Liver (tissue), 9 donors: ENCODE results near the gene CCDC9B. TPM values are rescaled to one million over a fixed set of nuclear protein-coding genes. Genes with fewer than 3 reads are reported as not detected.

ENCODE experiments used
- DNase-seq: peaks from one replicate; pipeline ENCODE4 v3.0.0-alpha.2; 2017; ENCODE audit warnings: low spot score
- H3K27ac ChIP-seq, 2 donors: one replicate each; pipeline ENCODE4 v1.7.0; 2013; ENCODE audit warnings: inconsistent platforms in 2 of 2, low read length in 2 of 2, control low read depth in 1 of 2, low read depth in 1 of 2, mild to moderate bottlenecking in 1 of 2
- H3K27me3 ChIP-seq, 4 donors: one replicate each; pipeline versions ENCODE4 v1.6.1 to v1.7.0; 2013; ENCODE audit warnings: low read length in 3 of 4, inconsistent platforms in 1 of 4, mild to moderate bottlenecking in 1 of 4, moderate library complexity in 1 of 4; ENCODE audit not compliant: control insufficient read depth in 4 of 4, insufficient read depth in 4 of 4
- H3K36me3 ChIP-seq, 4 donors: one replicate each; pipeline versions ENCODE4 v1.6.1 to v1.7.0; 2013; ENCODE audit warnings: low read length in 3 of 4, mild to moderate bottlenecking in 3 of 4, low read depth in 1 of 4, moderate library complexity in 1 of 4; ENCODE audit not compliant: control insufficient read depth in 4 of 4, insufficient read depth in 3 of 4
- H3K4me1 ChIP-seq, 4 donors: one replicate each; pipeline versions ENCODE4 v1.6.1 to v1.7.0; 2013; ENCODE audit warnings: low read length in 3 of 4, mild to moderate bottlenecking in 3 of 4, moderate library complexity in 1 of 4; ENCODE audit not compliant: control insufficient read depth in 4 of 4, insufficient read depth in 4 of 4
- H3K4me3 ChIP-seq, 3 donors: one replicate each; pipeline versions ENCODE4 v1.6.1 to v1.7.0; 2013; ENCODE audit warnings: low read length in 3 of 3, control low read depth in 1 of 3, low read depth in 1 of 3, mild to moderate bottlenecking in 1 of 3
- H3K9ac ChIP-seq, 2 donors: one replicate each; pipeline ENCODE4 v1.7.0; 2013; ENCODE audit warnings: low read length in 2 of 2, mild to moderate bottlenecking in 2 of 2, moderate library complexity in 2 of 2, control low read depth in 1 of 2, low read depth in 1 of 2
- H3K9me3 ChIP-seq, 4 donors: one replicate each; pipeline versions ENCODE4 v1.6.1 to v1.7.0; 2013; ENCODE audit warnings: low read length in 3 of 4; ENCODE audit not compliant: control insufficient read depth in 4 of 4
- EGR1 ChIP-seq, 2 donors: IDR thresholded peaks; 2 replicates each; pipeline ENCODE4 v1.6.1; 2016 to 2018; ENCODE audit warnings: antibody characterized with exemption in 2 of 2, low read depth in 2 of 2
- FOXA1 ChIP-seq: IDR thresholded peaks from 2 replicates; pipeline ENCODE4 v1.6.1; 2016; ENCODE audit warnings: antibody characterized with exemption
- FOXA2 ChIP-seq: IDR thresholded peaks from 2 replicates; pipeline ENCODE4 v1.6.1; 2016; ENCODE audit warnings: antibody characterized with exemption
- GABPA ChIP-seq, 2 donors: IDR thresholded peaks in 1 of 2; conservative IDR thresholded peaks in 1 of 2; 2 replicates each; pipeline ENCODE4 v1.6.1; 2016; ENCODE audit warnings: antibody characterized with exemption in 2 of 2, mild to moderate bottlenecking in 1 of 2, moderate library complexity in 1 of 2
- HNF4A ChIP-seq, 2 donors: conservative IDR thresholded peaks; 2 replicates each; pipeline ENCODE4 v1.6.1; 2016; ENCODE audit warnings: antibody characterized with exemption in 2 of 2, mild to moderate bottlenecking in 2 of 2
- HNF4G ChIP-seq: IDR thresholded peaks from 2 replicates; pipeline ENCODE4 v1.6.1; 2016; ENCODE audit warnings: antibody characterized with exemption
- JUND ChIP-seq, 2 donors: IDR thresholded peaks; 2 replicates each; pipeline ENCODE4 v1.6.1; 2016; ENCODE audit warnings: antibody characterized with exemption in 2 of 2
- NR2F2 ChIP-seq: IDR thresholded peaks from 2 replicates; pipeline ENCODE4 v1.6.1; 2016; ENCODE audit warnings: antibody characterized with exemption
- RAD21 ChIP-seq, 2 donors: IDR thresholded peaks; 2 replicates each; pipeline ENCODE4 v1.6.1; 2016; ENCODE audit warnings: antibody characterized with exemption in 2 of 2, mild to moderate bottlenecking in 2 of 2
- RXRA ChIP-seq, 2 donors: IDR thresholded peaks; 2 replicates each; pipeline ENCODE4 v1.6.1; 2017 to 2018; ENCODE audit warnings: antibody characterized with exemption in 2 of 2, mild to moderate bottlenecking in 1 of 2
- SP1 ChIP-seq: IDR thresholded peaks from 2 replicates; pipeline ENCODE4 v1.6.1; 2018; ENCODE audit warnings: antibody characterized with exemption, mild to moderate bottlenecking
- TAF1 ChIP-seq: conservative IDR thresholded peaks from 2 replicates; pipeline ENCODE4 v1.6.1; 2016; ENCODE audit warnings: antibody characterized with exemption, mild to moderate bottlenecking
- YY1 ChIP-seq: IDR thresholded peaks from 2 replicates; pipeline ENCODE4 v1.6.1; 2016; ENCODE audit warnings: antibody characterized with exemption, mild to moderate bottlenecking
- WGBS: extraction: QIAGEN DNeasy Blood & Tissue Kit; methylation state at CpG from one replicate; pipeline ENCODE4 v1.1.7; 2013; 5-methylcytosine and 5-hydroxymethylcytosine counted together
- polyA plus RNA-seq, 2 donors: library from polyadenylated mRNA; stranded (reverse) in 1 of 2; unstranded in 1 of 2; fragments of 200-250 nt in 1 of 2; fragments of >200 nt in 1 of 2; fragmentation: Nextera tagmentation in 1 of 2; extraction: Ambion mirVana in 1 of 2; gene quantifications; one replicate each; pipeline versions ENCODE4 v1.2.1 to v1.2.3, GENCODE V29; 2013 to 2015
- total RNA-seq, 2 donors: library from RNA; depleted of rRNA; stranded (reverse); fragments of >200 nt; gene quantifications; one replicate each; pipeline ENCODE4 v1.2.3, GENCODE V29; 2014
- TF ChIP-seq, protein P1 (sequence below): IDR thresholded peaks from 2 replicates; pipeline ENCODE4 v1.6.1; 2016; ENCODE audit warnings: antibody characterized with exemption
- TF ChIP-seq, protein P2 (sequence below): IDR thresholded peaks from 2 replicates; pipeline ENCODE4 v1.6.1; 2016; ENCODE audit warnings: antibody characterized with exemption
- TF ChIP-seq, protein P3 (sequence below): fragments of 150-350 bp; IDR thresholded peaks from 2 replicates; pipeline ENCODE4 v1.5.1; 2017; ENCODE audit warnings: improper control_type of control experiment, low read depth, low read length; ENCODE audit not compliant: missing input control
- TF ChIP-seq, protein P4 (sequence below): IDR thresholded peaks from 2 replicates; pipeline ENCODE4 v1.6.1; 2016; ENCODE audit warnings: antibody characterized with exemption, mild to moderate bottlenecking
- donor health status: healthy.
- donor health status: healthy.
- donor health status: healthy.
- donor health status: healthy.
- donor health status: healthy.

The CCDC9B gene
- total and polyA plus RNA-seq, 4 donors: 0.43 to 4.4 (median 0.73) TPM

DNA sequence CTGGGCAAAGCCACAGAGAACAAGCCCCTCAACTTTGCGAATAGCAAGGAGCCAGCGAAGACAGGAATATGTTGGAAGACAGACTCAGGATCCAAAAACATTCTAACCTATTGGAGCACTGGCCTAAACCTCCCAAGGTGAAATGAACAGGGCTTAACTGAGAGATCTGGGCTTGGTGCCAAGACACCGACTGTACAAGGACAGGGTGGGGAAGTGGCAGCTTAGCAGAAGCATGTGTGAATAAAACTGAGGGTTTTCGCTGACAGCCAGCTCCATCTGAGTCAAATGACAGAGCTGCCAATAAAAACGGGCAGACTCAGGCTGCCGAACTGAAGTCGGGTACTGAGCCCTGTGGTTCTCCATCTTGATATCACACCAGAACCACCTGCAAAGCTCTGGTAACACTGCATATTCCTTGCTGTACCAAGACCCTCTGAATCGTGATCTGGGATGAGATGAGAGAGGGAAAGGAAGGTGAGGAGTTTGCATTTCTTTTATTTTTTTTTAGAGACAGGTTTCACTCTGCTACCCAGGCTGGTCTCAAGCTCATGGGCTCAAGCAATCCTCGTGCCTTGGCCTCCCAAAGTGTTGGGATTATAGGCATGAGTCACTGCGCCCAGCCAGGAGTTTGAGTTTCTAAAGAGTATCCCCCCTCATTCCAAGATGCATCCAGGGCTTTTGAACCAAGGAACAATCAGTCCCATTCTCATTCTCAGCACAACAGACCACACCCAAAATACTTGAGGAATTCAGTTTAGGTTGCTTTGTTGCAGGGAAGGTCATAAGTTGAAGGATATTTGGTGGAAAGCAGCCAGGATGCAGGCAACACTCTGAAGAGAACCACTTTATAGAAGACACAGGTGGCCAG lies 27.0 kb downstream of the CCDC9B start (continued):
- TF ChIP-seq, protein P1, sequence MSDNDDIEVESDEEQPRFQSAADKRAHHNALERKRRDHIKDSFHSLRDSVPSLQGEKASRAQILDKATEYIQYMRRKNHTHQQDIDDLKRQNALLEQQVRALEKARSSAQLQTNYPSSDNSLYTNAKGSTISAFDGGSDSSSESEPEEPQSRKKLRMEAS: no peak
- TF ChIP-seq FOXA2 (no peak), HNF4G (no peak), RAD21 (IDR thresholded peaks at IDR 0.05) (no peak), JUND (IDR thresholded peaks at IDR 0.05) (no peak), GABPA (IDR thresholded peaks at IDR 0.05 in 1 of 2, conservative IDR thresholded peaks at IDR 0.05 in 1 of 2) (no peak), SP1 (no peak)

- H3K9me3 ChIP-seq: no peaks in the 10 kb centered on the region
- DNase-seq: no peak
- H3K9ac ChIP-seq: no peak overlapping the region
- no peak overlapping the region for H3K4me3 ChIP-seq
- H3K27me3 ChIP-seq: no peaks in the 10 kb centered on the region
- H3K27ac ChIP-seq: no peak overlapping the region
- H3K4me1 ChIP-seq: peaks cover 0 to 7% (median 2%) of the 10 kb centered on the region in 4 donors
- H3K36me3 ChIP-seq: no peaks in the 10 kb centered on the region
- 92% methylated on average over 10 of the region's 10 CpGs for WGBS
- no peak for TF ChIP-seq NR2F2
- no peak for TF ChIP-seq JUND (IDR thresholded peaks at IDR 0.05)
- TF ChIP-seq GABPA (IDR thresholded peaks at IDR 0.05 in 1 of 2, conservative IDR thresholded peaks at IDR 0.05 in 1 of 2): no peak
- no peak for TF ChIP-seq FOXA2
- TF ChIP-seq, protein P2, sequence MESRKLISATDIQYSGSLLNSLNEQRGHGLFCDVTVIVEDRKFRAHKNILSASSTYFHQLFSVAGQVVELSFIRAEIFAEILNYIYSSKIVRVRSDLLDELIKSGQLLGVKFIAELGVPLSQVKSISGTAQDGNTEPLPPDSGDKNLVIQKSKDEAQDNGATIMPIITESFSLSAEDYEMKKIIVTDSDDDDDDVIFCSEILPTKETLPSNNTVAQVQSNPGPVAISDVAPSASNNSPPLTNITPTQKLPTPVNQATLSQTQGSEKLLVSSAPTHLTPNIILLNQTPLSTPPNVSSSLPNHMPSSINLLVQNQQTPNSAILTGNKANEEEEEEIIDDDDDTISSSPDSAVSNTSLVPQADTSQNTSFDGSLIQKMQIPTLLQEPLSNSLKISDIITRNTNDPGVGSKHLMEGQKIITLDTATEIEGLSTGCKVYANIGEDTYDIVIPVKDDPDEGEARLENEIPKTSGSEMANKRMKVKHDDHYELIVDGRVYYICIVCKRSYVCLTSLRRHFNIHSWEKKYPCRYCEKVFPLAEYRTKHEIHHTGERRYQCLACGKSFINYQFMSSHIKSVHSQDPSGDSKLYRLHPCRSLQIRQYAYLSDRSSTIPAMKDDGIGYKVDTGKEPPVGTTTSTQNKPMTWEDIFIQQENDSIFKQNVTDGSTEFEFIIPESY: no peak
- no peak for TF ChIP-seq RAD21 (IDR thresholded peaks at IDR 0.05)
- no peak for TF ChIP-seq EGR1 (IDR thresholded peaks at IDR 0.05; ENCODE audit: low read depth in 2 of 2)
- TF ChIP-seq, protein P3, sequence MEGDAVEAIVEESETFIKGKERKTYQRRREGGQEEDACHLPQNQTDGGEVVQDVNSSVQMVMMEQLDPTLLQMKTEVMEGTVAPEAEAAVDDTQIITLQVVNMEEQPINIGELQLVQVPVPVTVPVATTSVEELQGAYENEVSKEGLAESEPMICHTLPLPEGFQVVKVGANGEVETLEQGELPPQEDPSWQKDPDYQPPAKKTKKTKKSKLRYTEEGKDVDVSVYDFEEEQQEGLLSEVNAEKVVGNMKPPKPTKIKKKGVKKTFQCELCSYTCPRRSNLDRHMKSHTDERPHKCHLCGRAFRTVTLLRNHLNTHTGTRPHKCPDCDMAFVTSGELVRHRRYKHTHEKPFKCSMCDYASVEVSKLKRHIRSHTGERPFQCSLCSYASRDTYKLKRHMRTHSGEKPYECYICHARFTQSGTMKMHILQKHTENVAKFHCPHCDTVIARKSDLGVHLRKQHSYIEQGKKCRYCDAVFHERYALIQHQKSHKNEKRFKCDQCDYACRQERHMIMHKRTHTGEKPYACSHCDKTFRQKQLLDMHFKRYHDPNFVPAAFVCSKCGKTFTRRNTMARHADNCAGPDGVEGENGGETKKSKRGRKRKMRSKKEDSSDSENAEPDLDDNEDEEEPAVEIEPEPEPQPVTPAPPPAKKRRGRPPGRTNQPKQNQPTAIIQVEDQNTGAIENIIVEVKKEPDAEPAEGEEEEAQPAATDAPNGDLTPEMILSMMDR: no peak
- no peak for TF ChIP-seq SP1
- TF ChIP-seq HNF4G: no peak
- TF ChIP-seq, protein P4, sequence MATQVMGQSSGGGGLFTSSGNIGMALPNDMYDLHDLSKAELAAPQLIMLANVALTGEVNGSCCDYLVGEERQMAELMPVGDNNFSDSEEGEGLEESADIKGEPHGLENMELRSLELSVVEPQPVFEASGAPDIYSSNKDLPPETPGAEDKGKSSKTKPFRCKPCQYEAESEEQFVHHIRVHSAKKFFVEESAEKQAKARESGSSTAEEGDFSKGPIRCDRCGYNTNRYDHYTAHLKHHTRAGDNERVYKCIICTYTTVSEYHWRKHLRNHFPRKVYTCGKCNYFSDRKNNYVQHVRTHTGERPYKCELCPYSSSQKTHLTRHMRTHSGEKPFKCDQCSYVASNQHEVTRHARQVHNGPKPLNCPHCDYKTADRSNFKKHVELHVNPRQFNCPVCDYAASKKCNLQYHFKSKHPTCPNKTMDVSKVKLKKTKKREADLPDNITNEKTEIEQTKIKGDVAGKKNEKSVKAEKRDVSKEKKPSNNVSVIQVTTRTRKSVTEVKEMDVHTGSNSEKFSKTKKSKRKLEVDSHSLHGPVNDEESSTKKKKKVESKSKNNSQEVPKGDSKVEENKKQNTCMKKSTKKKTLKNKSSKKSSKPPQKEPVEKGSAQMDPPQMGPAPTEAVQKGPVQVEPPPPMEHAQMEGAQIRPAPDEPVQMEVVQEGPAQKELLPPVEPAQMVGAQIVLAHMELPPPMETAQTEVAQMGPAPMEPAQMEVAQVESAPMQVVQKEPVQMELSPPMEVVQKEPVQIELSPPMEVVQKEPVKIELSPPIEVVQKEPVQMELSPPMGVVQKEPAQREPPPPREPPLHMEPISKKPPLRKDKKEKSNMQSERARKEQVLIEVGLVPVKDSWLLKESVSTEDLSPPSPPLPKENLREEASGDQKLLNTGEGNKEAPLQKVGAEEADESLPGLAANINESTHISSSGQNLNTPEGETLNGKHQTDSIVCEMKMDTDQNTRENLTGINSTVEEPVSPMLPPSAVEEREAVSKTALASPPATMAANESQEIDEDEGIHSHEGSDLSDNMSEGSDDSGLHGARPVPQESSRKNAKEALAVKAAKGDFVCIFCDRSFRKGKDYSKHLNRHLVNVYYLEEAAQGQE: no peak
- TF ChIP-seq RXRA (IDR thresholded peaks at IDR 0.05): no peak
- TF ChIP-seq HNF4A (conservative IDR thresholded peaks at IDR 0.05): no peak
- no peak for TF ChIP-seq TAF1
- TF ChIP-seq YY1: no peak
- no peak for TF ChIP-seq FOXA1
Observed at GRCh38 chr15:40312370-40313158, 28.2 kb downstream of the CCDC9B start.
